Measurements from ENCODE around the gene CRYGD. TPM values are rescaled to one million over a fixed set of nuclear protein-coding genes. Genes with fewer than 3 reads are reported as not detected.
"Not testable (repeated sequence)": the region's sequence is repeated elsewhere in the genome, so short reads cannot be mapped to it uniquely, and the experiment has no call there.

CRYGD gene
- polyA plus RNA-seq, 10 donors, result not detected

GRCh38 chr2:208130712-208131110, 6.4 kb upstream of the CRYGD start:
- no peak for DNase-seq

- no peak for DNase-seq
These were observed 5.7 kb upstream of the CRYGD start, which contains the start of gene CRYGC for GRCh38 chr2:208129744-208130711. Gene CRYGC, minus strand, starts transcription at chr2:208129828. Its CDS starts 36 bp downstream, at chr2:208129792.

GRCh38 chr2:208128136-208128535, 3.8 kb upstream of the CRYGD start:
- no peak for DNase-seq

- no peak for DNase-seq
These were observed 2.8 kb upstream of the CRYGD start for GRCh38 chr2:208127090-208127489.

GRCh38 chr2:208125251-208125650, 927 bp upstream of the CRYGD start:
- DNase-seq, result no peak

- DNase-seq, result no peak
These were observed 2.1 kb downstream of the CRYGD start for GRCh38 chr2:208122248-208122647.

GRCh38 chr2:208118918-208119317, 5.4 kb downstream of the CRYGD start:
- DNase-seq, result no peak

GRCh38 chr2:208117390-208117789, 6.9 kb downstream of the CRYGD start:
- not testable (repeated sequence) for DNase-seq

GRCh38 chr2:208112969-208113368, 11.4 kb downstream of the CRYGD start:
- DNase-seq, result no peak

GRCh38 chr2:208112273-208112745, 12.0 kb downstream of the CRYGD start:
- not testable (repeated sequence) for DNase-seq

GRCh38 chr2:208103616-208104015, 20.7 kb downstream of the CRYGD start:
- no peak for DNase-seq

GRCh38 chr2:208101716-208102631, 22.4 kb downstream of the CRYGD start:
- peak in 2 of 3 donors; percentile 9 to 30 for DNase-seq

GRCh38 chr2:208099682-208100470, 24.4 kb downstream of the CRYGD start:
- DNase-seq, result no peak

GRCh38 chr2:208098701-208099100, 25.6 kb downstream of the CRYGD start:
- DNase-seq, result not testable (repeated sequence)

GRCh38 chr2:208098267-208098666, 26.1 kb downstream of the CRYGD start:
- no peak for DNase-seq

GRCh38 chr2:208097801-208098200, 26.5 kb downstream of the CRYGD start:
- DNase-seq, result no peak

GRCh38 chr2:208097313-208097712, 27.0 kb downstream of the CRYGD start:
- DNase-seq, result no peak

GRCh38 chr2:208096080-208096479, 28.2 kb downstream of the CRYGD start:
- DNase-seq, result no peak

GRCh38 chr2:208093128-208093527, 31.2 kb downstream of the CRYGD start:
- DNase-seq, result no peak

- DNase-seq, result no peak
These were observed 32.1 kb downstream of the CRYGD start for GRCh38 chr2:208092093-208092832.

- no peak for DNase-seq
These were observed 33.9 kb downstream of the CRYGD start for GRCh38 chr2:208090420-208090819.

All from muscle of back (tissue), 11 donors.